Measurements from ENCODE around the gene ADAT3. TPM values are rescaled to one million over a fixed set of nuclear protein-coding genes. Genes with fewer than 3 reads are reported as not detected.

The ADAT3 gene
- total and polyA plus RNA-seq, 2 donors (not counting 1 experiment from before 2014, with no cell fraction given) = 0.42 to 1.7 TPM

- Histone ChIP-seq H3K9ac (ENCODE audit: insufficient read depth, low read length) (no peak overlapping the region), H4K20me1 (ENCODE audit: control insufficient read depth, extremely low read depth, insufficient read depth, low read length) (no peaks in the 10 kb centered on the region), H3K9me3 (ENCODE audit: control insufficient read depth, insufficient read depth, low read depth, low read length) (no peaks in the 10 kb centered on the region), H3K36me3 (ENCODE audit: control insufficient read depth, insufficient read depth, low read length) (peaks cover 1% of the 10 kb centered on the region), H3K27me3 (ENCODE audit: control insufficient read depth, insufficient read depth, low read length) (no peaks in the 10 kb centered on the region), H3K27ac (ENCODE audit: insufficient read depth, low read length) (no peak overlapping the region), H3K4me3 (replicated peaks in 1 of 4; ENCODE audit: control extremely low read depth in 1 of 4, insufficient read depth in 1 of 4, low read depth in 3 of 4, low read length in 4 of 4) (no peak overlapping the region), H2AFZ (ENCODE audit: low read length) (no peak overlapping the region), H3K4me1 (ENCODE audit: control insufficient read depth, extremely low read depth, insufficient read depth, low read length) (peaks cover 8% of the 10 kb centered on the region), H3K4me2 (ENCODE audit: extremely low read depth, insufficient read depth, low read length) (no peak overlapping the region), H3K79me2 (ENCODE audit: control insufficient read depth, insufficient read depth, low read length) (peaks cover 73% of the 10 kb centered on the region)
- no peak for DNase-seq (ENCODE audit: low read depth in 2 of 2)
- TF ChIP-seq CTCF (conservative IDR thresholded peaks at IDR 0.05 in 1 of 2, IDR thresholded peaks at IDR 0.05 in 1 of 2; ENCODE audit: low read depth in 1 of 2, low read length in 2 of 2) (no peak), EZH2 (IDR thresholded peaks at IDR 0.05; ENCODE audit: low read length, missing control alignments) (no peak)
Observed at GRCh38 chr19:1944916-1945561, 39.8 kb downstream of the ADAT3 start.

- no peaks in the 10 kb centered on the region for H4K20me1 ChIP-seq (ENCODE audit: control insufficient read depth, extremely low read depth, insufficient read depth, low read length)
- H3K4me3 ChIP-seq (replicated peaks in 1 of 4; ENCODE audit: control extremely low read depth in 1 of 4, insufficient read depth in 1 of 4, low read depth in 3 of 4, low read length in 4 of 4) = no peak overlapping the region
- no peak overlapping the region for H3K9ac ChIP-seq (ENCODE audit: insufficient read depth, low read length)
- TF ChIP-seq CTCF (conservative IDR thresholded peaks at IDR 0.05 in 1 of 2, IDR thresholded peaks at IDR 0.05 in 1 of 2; ENCODE audit: low read depth in 1 of 2, low read length in 2 of 2) (peak; percentile 46 to 48), EZH2 (IDR thresholded peaks at IDR 0.05; ENCODE audit: low read length, missing control alignments) (no peak)
- peak in 1 of 2 donors; percentile 7 for DNase-seq (ENCODE audit: low read depth in 2 of 2)
- no peak overlapping the region for H2AFZ ChIP-seq (ENCODE audit: low read length)
- H3K79me2 ChIP-seq (ENCODE audit: control insufficient read depth, insufficient read depth, low read length) = peaks cover 77% of the 10 kb centered on the region
- peaks cover 4% of the 10 kb centered on the region for H3K4me1 ChIP-seq (ENCODE audit: control insufficient read depth, extremely low read depth, insufficient read depth, low read length)
- H3K27ac ChIP-seq (ENCODE audit: insufficient read depth, low read length) = no peak overlapping the region
- H3K36me3 ChIP-seq (ENCODE audit: control insufficient read depth, insufficient read depth, low read length) = peaks cover 1% of the 10 kb centered on the region
- H3K27me3 ChIP-seq (ENCODE audit: control insufficient read depth, insufficient read depth, low read length) = no peaks in the 10 kb centered on the region
- H3K4me2 ChIP-seq (ENCODE audit: extremely low read depth, insufficient read depth, low read length) = no peak overlapping the region
- H3K9me3 ChIP-seq (ENCODE audit: control insufficient read depth, insufficient read depth, low read depth, low read length) = no peaks in the 10 kb centered on the region
Observed at GRCh38 chr19:1945899-1946298, 40.7 kb downstream of the ADAT3 start.

- no peaks in the 10 kb centered on the region for H3K27me3 ChIP-seq (ENCODE audit: control insufficient read depth, insufficient read depth, low read length)
- peaks cover 74% of the 10 kb centered on the region for H3K79me2 ChIP-seq (ENCODE audit: control insufficient read depth, insufficient read depth, low read length)
- peaks cover 4% of the 10 kb centered on the region for H3K4me1 ChIP-seq (ENCODE audit: control insufficient read depth, extremely low read depth, insufficient read depth, low read length)
- DNase-seq (ENCODE audit: low read depth in 2 of 2) = no peak
- no peak overlapping the region for H3K4me2 ChIP-seq (ENCODE audit: extremely low read depth, insufficient read depth, low read length)
- no peak overlapping the region for H2AFZ ChIP-seq (ENCODE audit: low read length)
- peaks cover 4% of the 10 kb centered on the region for H3K36me3 ChIP-seq (ENCODE audit: control insufficient read depth, insufficient read depth, low read length)
- TF ChIP-seq EZH2 (IDR thresholded peaks at IDR 0.05; ENCODE audit: low read length, missing control alignments) (no peak), CTCF (conservative IDR thresholded peaks at IDR 0.05 in 1 of 2, IDR thresholded peaks at IDR 0.05 in 1 of 2; ENCODE audit: low read depth in 1 of 2, low read length in 2 of 2) (no peak)
- H3K9me3 ChIP-seq (ENCODE audit: control insufficient read depth, insufficient read depth, low read depth, low read length) = no peaks in the 10 kb centered on the region
- H3K27ac ChIP-seq (ENCODE audit: insufficient read depth, low read length) = no peak overlapping the region
- peaks cover 1% of the 10 kb centered on the region for H4K20me1 ChIP-seq (ENCODE audit: control insufficient read depth, extremely low read depth, insufficient read depth, low read length)
- no peak overlapping the region for H3K9ac ChIP-seq (ENCODE audit: insufficient read depth, low read length)
- H3K4me3 ChIP-seq (replicated peaks in 1 of 4; ENCODE audit: control extremely low read depth in 1 of 4, insufficient read depth in 1 of 4, low read depth in 3 of 4, low read length in 4 of 4) = no peak overlapping the region
Observed at GRCh38 chr19:1947651-1948209, 42.5 kb downstream of the ADAT3 start.
